MCF 10A (cell line): ENCODE results near the gene GAPDHS. TPM values are rescaled to one million over a fixed set of nuclear protein-coding genes. Genes with fewer than 3 reads are reported as not detected.

Source experiments
- BruUV-seq: library from RNA; stranded (reverse); fragments of 400-500 nt; replicated peaks from 2 replicates; lab custom pipeline; 2021; lab: Mats Ljungman, UMichigan
- CTCF ChIA-PET: fragments of 300-600 bp; sonication (Branson Sonifier 250); formaldehyde crosslinking; extraction: SDS; loops from one replicate; lab custom pipeline; 2021; ENCODE audit warnings: antibody characterized with exemption, inconsistent platforms; lab: Yijun Ruan, JAX
- POLR2A ChIA-PET: fragments of 300-600, 350-650 bp; sonication (Branson Sonifier 250); formaldehyde crosslinking; extraction: SDS; loops from one replicate; lab custom pipeline; 2020; ENCODE audit warnings: antibody characterized with exemption, inconsistent platforms; lab: Yijun Ruan, JAX
- DNase-seq: peaks from one replicate; pipeline ENCODE4 v3.0.0-alpha.2; 2018; ENCODE audit not compliant: unreplicated experiment
- H3K27ac Mint-ChIP-seq: one replicate; pipeline ENCODE4 v1.8.0; 2022; ENCODE audit warnings: mild to moderate bottlenecking, low read depth, mixed read lengths; ENCODE audit not compliant: unreplicated experiment
- H3K27me3 Mint-ChIP-seq: one replicate; pipeline ENCODE4 v1.8.0; 2022; ENCODE audit warnings: mixed read lengths; ENCODE audit not compliant: insufficient read depth, unreplicated experiment
- H3K36me3 Mint-ChIP-seq: one replicate; pipeline ENCODE4 v1.8.0; 2022; ENCODE audit warnings: mild to moderate bottlenecking, moderate library complexity, mixed read lengths; ENCODE audit not compliant: insufficient read depth, unreplicated experiment
- H3K4me1 Mint-ChIP-seq: one replicate; pipeline ENCODE4 v1.8.0; 2022; ENCODE audit warnings: mixed read lengths; ENCODE audit not compliant: insufficient read depth, unreplicated experiment
- H3K4me3 Mint-ChIP-seq: one replicate; pipeline ENCODE4 v1.8.0; 2022; ENCODE audit warnings: mild to moderate bottlenecking, moderate library complexity, mixed read lengths; ENCODE audit not compliant: unreplicated experiment
- H3K9me3 Mint-ChIP-seq: one replicate; pipeline ENCODE4 v1.8.0; 2022; ENCODE audit warnings: mixed read lengths; ENCODE audit not compliant: unreplicated experiment
- intact Hi-C: fragments of 100-400 bp; cut with micrococcal nuclease; formaldehyde crosslinking; loops from 2 replicates; pipeline ENCODE4 v1.14.1; 2022
- total RNA-seq: library from RNA; stranded (reverse); gene quantifications from 2 replicates; pipeline ENCODE4 v1.2.3, GENCODE V29; 2022
- TF ChIP-seq, protein P1 (sequence below): fragments of 200-600 bp; IDR thresholded peaks from one replicate; pipeline ENCODE4 v1.8.0; 2022; ENCODE audit warnings: antibody characterized with exemption, mild to moderate bottlenecking; ENCODE audit not compliant: unreplicated experiment

GAPDHS gene
- total RNA-seq, 1 experiment from 2014 or later, result not detected

DNA sequence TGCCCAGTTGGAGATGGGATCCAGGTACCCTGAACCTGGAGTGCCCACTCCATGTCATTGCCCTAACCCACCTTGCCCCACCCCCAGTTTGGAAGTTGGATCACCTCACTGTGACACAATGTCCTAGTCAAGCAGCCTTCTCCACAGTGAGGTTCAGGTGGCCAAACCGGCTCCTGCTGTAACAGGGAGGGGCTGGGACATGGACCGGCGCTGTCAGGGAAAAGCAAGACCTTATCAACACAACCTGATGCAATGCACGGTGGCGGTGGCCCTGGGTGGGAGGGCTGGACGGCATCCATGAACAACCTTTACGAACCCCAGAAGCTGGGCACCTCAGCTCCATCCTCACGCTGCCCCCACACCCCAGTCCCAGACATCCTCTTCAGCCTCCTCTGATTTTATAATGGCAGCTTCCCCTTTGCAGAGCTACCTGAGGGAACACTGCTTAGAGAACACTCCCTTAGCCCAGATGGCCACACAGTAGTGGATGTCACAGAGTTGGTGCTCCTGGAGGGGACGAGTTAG is 41.4 kb upstream of the GAPDHS start:
- peaks cover 62% of the 10 kb centered on the region for H3K27me3 Mint-ChIP-seq
- H3K4me1 Mint-ChIP-seq, result no peaks in the 10 kb centered on the region
- intact Hi-C loops, result no loop called here
- H3K4me3 Mint-ChIP-seq, result no peak overlapping the region
- BruUV-seq, result no TSS peak
- H3K9me3 Mint-ChIP-seq, result no peaks in the 10 kb centered on the region
- no peaks in the 10 kb centered on the region for H3K36me3 Mint-ChIP-seq
- ChIA-PET CTCF (interaction anchor here (0.5 to 7.4 kb wide), 5 partner anchors 15 to 636 kb away, joined by 3 to 108 read pairs (median 8); no protein-coding TSS in a partner anchor), POLR2A (interaction anchor here (0.6 to 1.4 kb wide), 3 partner anchors 17 to 181 kb away, joined by 4 read pairs; no protein-coding TSS in a partner anchor)
- TF ChIP-seq, protein P1, sequence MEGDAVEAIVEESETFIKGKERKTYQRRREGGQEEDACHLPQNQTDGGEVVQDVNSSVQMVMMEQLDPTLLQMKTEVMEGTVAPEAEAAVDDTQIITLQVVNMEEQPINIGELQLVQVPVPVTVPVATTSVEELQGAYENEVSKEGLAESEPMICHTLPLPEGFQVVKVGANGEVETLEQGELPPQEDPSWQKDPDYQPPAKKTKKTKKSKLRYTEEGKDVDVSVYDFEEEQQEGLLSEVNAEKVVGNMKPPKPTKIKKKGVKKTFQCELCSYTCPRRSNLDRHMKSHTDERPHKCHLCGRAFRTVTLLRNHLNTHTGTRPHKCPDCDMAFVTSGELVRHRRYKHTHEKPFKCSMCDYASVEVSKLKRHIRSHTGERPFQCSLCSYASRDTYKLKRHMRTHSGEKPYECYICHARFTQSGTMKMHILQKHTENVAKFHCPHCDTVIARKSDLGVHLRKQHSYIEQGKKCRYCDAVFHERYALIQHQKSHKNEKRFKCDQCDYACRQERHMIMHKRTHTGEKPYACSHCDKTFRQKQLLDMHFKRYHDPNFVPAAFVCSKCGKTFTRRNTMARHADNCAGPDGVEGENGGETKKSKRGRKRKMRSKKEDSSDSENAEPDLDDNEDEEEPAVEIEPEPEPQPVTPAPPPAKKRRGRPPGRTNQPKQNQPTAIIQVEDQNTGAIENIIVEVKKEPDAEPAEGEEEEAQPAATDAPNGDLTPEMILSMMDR, result no peak
- no peak overlapping the region for H3K27ac Mint-ChIP-seq
- DNase-seq, result no peak

DNA sequence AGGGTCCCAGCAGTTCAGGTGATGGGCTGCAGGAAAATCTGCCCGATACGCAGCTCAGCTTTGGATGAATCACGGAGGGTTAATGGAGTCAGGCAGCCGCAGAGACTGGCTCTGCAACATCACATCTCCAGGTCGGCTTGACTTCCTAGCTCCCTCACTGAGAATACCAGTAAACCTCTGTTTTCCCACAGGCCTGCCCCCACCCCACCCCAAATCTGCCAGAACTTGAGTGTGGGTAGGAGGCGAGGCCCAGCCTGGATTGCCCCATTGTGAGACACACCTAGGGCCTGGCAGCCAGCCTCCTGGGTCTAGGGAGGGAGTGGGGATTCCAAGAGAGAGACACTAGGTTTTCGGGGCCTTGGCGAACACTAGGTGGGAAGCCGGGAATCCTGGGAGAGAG is 39.3 kb upstream of the GAPDHS start:
- TF ChIP-seq, protein P1, result no peak
- H3K27ac Mint-ChIP-seq, result no peak overlapping the region
- H3K4me3 Mint-ChIP-seq, result no peak overlapping the region
- DNase-seq, result no peak
- H3K9me3 Mint-ChIP-seq, result no peaks in the 10 kb centered on the region
- ChIA-PET POLR2A (interaction anchor here (0.6 kb wide), 1 partner anchor 520 kb away, joined by 3 read pairs; the partner anchor contains the start of gene ALKBH6), CTCF (interaction anchor here (1.9 to 7.4 kb wide), 3 partner anchors 13 to 137 kb away, joined by 17 to 108 read pairs (median 20); partner anchors contain the start of gene FFAR3)
- H3K36me3 Mint-ChIP-seq, result no peaks in the 10 kb centered on the region
- H3K4me1 Mint-ChIP-seq, result no peaks in the 10 kb centered on the region
- intact Hi-C loops, result no loop called here
- no TSS peak for BruUV-seq
- H3K27me3 Mint-ChIP-seq, result peaks cover 41% of the 10 kb centered on the region

DNA sequence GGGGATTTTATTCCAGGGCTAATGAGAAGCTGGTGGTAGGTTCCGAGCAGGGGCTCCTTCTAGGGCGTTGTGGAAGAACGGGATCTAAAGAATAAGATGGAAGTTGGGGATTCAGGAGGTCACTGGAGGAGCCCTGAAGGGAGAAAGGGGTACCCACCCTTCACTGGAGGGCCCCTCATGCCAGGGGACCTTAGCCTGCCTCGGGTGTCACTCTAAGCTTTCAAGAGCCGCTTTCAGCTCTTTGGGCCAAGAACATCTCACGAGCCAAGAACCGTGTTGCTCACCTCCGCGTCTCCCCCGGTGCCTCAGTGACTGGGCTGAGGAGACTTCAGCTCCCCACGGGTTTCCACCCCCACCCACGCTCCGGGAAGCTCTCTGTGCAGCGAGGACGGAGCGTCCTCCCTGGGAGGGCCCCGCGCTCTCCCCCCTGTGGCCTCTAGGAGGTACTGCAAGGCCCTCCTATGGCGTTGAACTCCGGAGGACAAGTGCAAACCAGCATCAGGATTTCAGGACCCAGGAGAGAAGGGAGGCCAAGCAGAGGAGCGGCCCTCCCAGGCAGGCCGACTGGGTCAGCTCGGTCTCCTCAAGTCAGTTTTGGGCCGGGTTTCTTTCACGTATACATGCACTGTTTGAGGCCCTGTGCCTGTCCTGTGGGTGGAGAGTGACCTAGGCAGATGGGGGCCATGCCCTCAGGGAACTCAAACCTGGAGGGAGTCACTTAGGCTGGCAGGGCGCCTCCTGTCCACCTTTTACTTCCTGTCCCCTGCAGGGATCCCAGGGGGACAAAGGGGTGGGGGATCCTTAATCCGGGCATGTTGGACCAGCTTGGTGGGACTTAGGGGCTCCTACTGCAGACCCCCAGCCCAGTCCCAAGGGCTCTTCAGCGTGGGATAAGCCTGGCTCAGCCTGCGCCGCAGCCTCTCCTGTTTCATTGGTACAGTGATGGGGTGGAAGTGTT is 37.9 kb upstream of the GAPDHS start:
- peak; percentile 72 for DNase-seq
- Mint-ChIP-seq H3K9me3 (no peaks in the 10 kb centered on the region), H3K36me3 (no peaks in the 10 kb centered on the region), H3K4me1 (no peaks in the 10 kb centered on the region), H3K27ac (no peak overlapping the region), H3K4me3 (peak overlapping the region; percentile 49), H3K27me3 (peaks cover 27% of the 10 kb centered on the region)
- intact Hi-C loops, result loop anchor here (1.0 kb wide), 1 partner anchor 143 kb away; no protein-coding TSS in a partner anchor
- TF ChIP-seq, protein P1, result peak; percentile 89
- ChIA-PET POLR2A (interaction anchor here (0.5 to 1.6 kb wide), 6 partner anchors 13 to 153 kb away, joined by 3 to 6 read pairs (median 4); no protein-coding TSS in a partner anchor), CTCF (interaction anchor here (0.5 to 7.4 kb wide), 45 partner anchors 9 to 681 kb away, joined by 3 to 108 read pairs (median 4); partner anchors contain the start of gene FFAR3)
- BruUV-seq, result no TSS peak
